Ishikawa (cell line): ENCODE data around the gene PPOX.

ENCODE experiments used
- CEBPB ChIP-seq: IDR thresholded peaks from 2 replicates; pipeline ENCODE4 v1.6.1; 2012
- EGR1 ChIP-seq: IDR thresholded peaks from 2 replicates; pipeline ENCODE4 v1.6.1; 2012
- EP300 ChIP-seq: IDR thresholded peaks from 2 replicates; pipeline ENCODE4 v1.6.1; 2012; ENCODE audit warnings: borderline replicate concordance
- NFIC ChIP-seq: IDR thresholded peaks from 2 replicates; pipeline ENCODE4 v1.6.1; 2012
- RAD21 ChIP-seq: IDR thresholded peaks from 2 replicates; pipeline ENCODE4 v1.6.1; 2012; ENCODE audit warnings: low read depth
- REST ChIP-seq: IDR thresholded peaks from 2 replicates; pipeline ENCODE4 v1.6.1; 2012; ENCODE audit warnings: low read depth, mild to moderate bottlenecking
- TAF1 ChIP-seq: IDR thresholded peaks from 2 replicates; pipeline ENCODE4 v1.6.1; 2012; ENCODE audit warnings: low read depth, mild to moderate bottlenecking
- TCF12 ChIP-seq: IDR thresholded peaks from 2 replicates; pipeline ENCODE4 v1.6.1; 2012; ENCODE audit warnings: low read depth
- TEAD4 ChIP-seq: IDR thresholded peaks from 2 replicates; pipeline ENCODE4 v1.6.1; 2012
- USF1 ChIP-seq: IDR thresholded peaks from 2 replicates; pipeline ENCODE4 v1.6.1; 2012
- YY1 ChIP-seq: IDR thresholded peaks from 2 replicates; pipeline ENCODE4 v1.6.1; 2012; ENCODE audit warnings: low read depth

GRCh38 chr1:161171191-161171590, 5.0 kb downstream of the PPOX start:
- TF ChIP-seq REST (no peak), EP300 (no peak), TCF12 (no peak), EGR1 (no peak), YY1 (no peak), TEAD4 (no peak), USF1 (no peak), CEBPB (no peak), RAD21 (no peak), NFIC (no peak), TAF1 (no peak)
